Measurements from ENCODE around the gene ZNF23.

Gene ZNF23

DNA sequence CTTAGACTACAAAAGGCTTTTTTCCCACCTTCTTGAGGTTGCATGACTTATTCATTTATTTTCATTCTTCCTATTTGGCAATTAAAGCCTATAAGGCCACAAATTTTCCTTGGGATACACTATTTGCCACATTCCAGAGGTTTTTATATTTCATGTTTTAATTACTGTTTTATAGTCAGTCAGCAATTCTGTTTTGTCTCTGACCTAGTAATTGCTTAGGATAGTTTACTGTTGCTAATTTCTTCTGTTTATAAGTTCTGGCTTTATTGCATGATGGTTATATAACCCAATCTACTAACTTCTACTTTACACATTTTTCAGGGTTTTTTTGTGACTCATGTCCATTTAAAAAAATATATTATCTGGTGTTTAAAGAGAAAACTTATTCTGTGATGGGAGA, 2.5 kb downstream of the ZNF23 start:
- TF ChIP-seq, protein P1, sequence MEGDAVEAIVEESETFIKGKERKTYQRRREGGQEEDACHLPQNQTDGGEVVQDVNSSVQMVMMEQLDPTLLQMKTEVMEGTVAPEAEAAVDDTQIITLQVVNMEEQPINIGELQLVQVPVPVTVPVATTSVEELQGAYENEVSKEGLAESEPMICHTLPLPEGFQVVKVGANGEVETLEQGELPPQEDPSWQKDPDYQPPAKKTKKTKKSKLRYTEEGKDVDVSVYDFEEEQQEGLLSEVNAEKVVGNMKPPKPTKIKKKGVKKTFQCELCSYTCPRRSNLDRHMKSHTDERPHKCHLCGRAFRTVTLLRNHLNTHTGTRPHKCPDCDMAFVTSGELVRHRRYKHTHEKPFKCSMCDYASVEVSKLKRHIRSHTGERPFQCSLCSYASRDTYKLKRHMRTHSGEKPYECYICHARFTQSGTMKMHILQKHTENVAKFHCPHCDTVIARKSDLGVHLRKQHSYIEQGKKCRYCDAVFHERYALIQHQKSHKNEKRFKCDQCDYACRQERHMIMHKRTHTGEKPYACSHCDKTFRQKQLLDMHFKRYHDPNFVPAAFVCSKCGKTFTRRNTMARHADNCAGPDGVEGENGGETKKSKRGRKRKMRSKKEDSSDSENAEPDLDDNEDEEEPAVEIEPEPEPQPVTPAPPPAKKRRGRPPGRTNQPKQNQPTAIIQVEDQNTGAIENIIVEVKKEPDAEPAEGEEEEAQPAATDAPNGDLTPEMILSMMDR (IDR thresholded peaks at IDR 0.05; ENCODE audit: low read depth, low read length, missing control alignments), result no peak
- peak overlapping the region; percentile 98 for H3K4me3 ChIP-seq (replicated peaks; ENCODE audit: low read depth, low read length)
- DNase-seq (ENCODE audit: extremely low read depth, low read depth), result no peak

DNA sequence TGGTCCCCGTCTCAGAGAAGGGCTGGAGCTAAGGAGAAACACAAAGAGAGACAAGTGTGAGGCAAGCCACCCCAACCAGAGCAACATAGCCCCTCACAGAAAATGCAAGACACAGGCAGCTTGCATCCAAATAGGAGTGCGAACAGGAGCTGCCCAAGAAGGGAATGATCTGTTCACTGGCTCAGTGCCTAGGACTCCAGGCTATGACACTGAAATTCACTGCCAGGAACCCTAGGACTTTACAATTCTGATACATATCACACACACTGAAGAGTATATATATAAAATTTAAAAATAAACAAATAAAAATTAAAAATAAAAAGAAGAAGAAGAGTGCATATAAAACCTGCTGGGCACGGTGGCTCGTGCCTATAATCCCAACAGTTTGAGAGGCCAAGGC, 5.2 kb downstream of the ZNF23 start:
- DNase-seq (ENCODE audit: extremely low read depth, low read depth), result no peak
- H3K4me3 ChIP-seq (replicated peaks; ENCODE audit: low read depth, low read length), result no peak overlapping the region
- TF ChIP-seq, protein P1 (IDR thresholded peaks at IDR 0.05; ENCODE audit: low read depth, low read length, missing control alignments), result no peak

DNA sequence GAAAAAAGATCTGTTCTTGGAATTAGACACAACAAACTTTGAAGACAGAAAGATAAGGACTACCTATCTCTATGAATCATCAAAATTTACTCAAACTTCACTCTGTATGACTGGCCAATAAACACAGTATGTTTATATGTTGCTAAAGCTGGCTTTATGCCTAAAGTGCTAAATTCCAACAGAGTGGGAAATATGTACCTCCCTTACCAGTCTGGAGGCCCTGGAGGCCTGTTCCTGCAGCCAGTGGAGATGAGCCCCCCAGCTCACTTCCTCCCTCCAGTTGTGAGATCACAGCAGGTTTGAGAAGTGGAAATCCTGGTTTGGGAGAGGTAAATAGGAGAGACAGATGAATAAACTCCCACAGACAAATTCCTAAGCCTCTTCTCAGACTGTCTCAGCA, 9.0 kb downstream of the ZNF23 start:
- no peak for DNase-seq (ENCODE audit: extremely low read depth, low read depth)
- H3K4me3 ChIP-seq (replicated peaks; ENCODE audit: low read depth, low read length), result no peak overlapping the region
- TF ChIP-seq, protein P1 (IDR thresholded peaks at IDR 0.05; ENCODE audit: low read depth, low read length, missing control alignments), result no peak

DNA sequence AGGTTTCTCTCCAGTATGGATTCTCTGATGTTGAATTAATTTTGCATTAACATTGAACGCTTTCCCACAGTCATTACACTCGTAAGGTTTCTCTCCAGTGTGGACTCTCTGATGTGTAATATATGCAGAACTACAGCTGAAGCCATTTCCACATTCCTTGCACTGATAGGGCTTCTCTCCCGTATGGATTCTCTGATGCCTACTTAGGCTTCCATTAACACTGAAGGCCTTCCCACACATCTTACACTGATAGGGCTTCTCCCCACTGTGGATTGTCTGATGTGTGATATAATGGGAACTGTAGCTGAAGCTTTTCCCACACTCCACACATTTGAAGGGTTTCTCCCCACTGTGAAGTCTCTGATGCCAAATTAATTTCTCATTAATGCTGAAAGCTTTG, 13.0 kb downstream of the ZNF23 start:
- H3K4me3 ChIP-seq (replicated peaks; ENCODE audit: low read depth, low read length), result no peak overlapping the region
- no peak for DNase-seq (ENCODE audit: extremely low read depth, low read depth)
- TF ChIP-seq, protein P1 (IDR thresholded peaks at IDR 0.05; ENCODE audit: low read depth, low read length, missing control alignments), result no peak

DNA sequence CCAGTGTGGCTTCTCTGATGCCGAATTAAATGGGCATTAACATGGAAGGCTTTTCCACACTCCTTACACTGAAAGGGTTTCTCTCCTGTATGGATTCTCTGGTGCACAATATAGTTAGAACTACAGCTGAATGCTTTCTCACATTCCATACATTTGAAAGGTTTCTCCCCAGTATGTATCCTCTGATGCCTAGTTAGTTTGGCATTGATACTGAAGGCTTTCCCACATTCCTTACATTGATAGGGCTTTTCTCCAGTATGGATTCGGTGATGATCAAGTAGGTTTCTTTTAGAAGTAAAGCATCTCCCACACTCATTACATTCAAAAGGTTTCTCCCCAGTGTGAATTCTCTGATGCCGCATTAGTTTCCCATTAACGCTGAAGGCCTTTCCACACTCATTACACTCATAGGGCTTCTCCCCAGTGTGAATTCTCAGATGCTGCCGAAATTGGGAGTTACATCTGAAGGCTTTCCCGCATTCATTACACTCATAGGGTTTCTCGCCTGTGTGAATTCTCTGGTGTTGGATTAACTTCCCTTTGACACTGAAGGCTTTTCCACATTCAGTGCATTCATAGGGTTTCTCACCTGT, 13.7 kb downstream of the ZNF23 start:
- H3K4me3 ChIP-seq (replicated peaks; ENCODE audit: low read depth, low read length), result no peak overlapping the region
- DNase-seq (ENCODE audit: extremely low read depth, low read depth), result no peak

DNA sequence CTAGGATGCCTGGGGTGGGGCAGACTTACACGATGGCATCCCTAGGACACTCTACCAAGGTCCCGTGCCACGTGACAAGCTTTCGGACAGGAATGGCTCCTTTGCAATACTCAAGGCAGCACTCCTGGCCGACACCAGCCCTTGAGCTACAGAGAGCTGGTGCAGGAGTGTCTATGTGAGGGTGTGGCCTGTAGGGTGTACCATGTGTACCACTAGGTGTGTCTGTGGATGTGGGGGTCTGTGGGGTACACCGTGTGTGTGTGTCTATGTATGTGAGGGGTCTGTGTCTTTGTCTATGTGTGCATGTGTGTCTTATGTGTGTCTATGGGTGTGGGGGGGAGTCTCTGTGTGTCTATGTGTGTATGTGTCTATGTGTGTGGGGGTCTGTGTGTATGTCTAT, 18.3 kb downstream of the ZNF23 start:
- DNase-seq (ENCODE audit: extremely low read depth, low read depth), result no peak
- TF ChIP-seq, protein P1 (IDR thresholded peaks at IDR 0.05; ENCODE audit: low read depth, low read length, missing control alignments), result no peak
- no peak overlapping the region for H3K4me3 ChIP-seq (replicated peaks; ENCODE audit: low read depth, low read length)

More for the DNA sequence above, 13.7 kb downstream of the ZNF23 start:
- TF ChIP-seq, protein P1 (IDR thresholded peaks at IDR 0.05; ENCODE audit: low read depth, low read length, missing control alignments), result no peak

DNA sequence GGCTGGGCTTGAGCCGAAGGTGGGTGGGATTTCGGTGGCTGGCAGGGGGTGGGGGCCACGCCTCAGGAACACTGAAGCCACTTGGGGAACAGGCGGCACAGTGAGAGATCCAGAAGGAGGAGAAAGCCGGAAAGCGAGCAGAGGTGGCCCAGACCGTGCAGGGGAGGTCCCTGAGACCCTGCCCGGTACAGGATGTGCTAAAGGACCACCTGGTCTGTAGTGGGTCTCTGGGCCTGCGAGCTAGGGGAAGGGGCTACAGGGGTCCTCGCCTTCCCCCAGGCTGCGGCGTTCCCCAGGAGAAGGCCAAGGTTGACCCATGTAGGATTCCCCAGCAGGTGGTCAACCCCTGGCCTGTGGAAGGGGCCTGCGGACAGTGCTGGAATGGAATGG, 20.0 kb downstream of the ZNF23 start, which contains the start of gene TLE7:
TSS of gene TLE7 (minus strand) at position 4 of the 390 bp plus-strand sequence. CDS start 8,730 bp downstream, outside the sequence.
- no peak for DNase-seq (ENCODE audit: extremely low read depth, low read depth)
- H3K4me3 ChIP-seq (replicated peaks; ENCODE audit: low read depth, low read length), result no peak within 1 kb of the TSS

More for the DNA sequence above, 20.0 kb downstream of the ZNF23 start, which contains the start of gene TLE7:
- TF ChIP-seq, protein P1 (IDR thresholded peaks at IDR 0.05; ENCODE audit: low read depth, low read length, missing control alignments), result no peak

Measured in HFF-Myc (cell line).